ENCODE results near the gene C6orf52. TPM values are rescaled to one million over a fixed set of nuclear protein-coding genes. Genes with fewer than 3 reads are reported as not detected.

The C6orf52 gene
- polyA plus RNA-seq, 1 of the 3 experiments (the other 2 are of a cell fraction): 1.4 TPM

- Histone ChIP-seq H3K4me3 (ENCODE audit: low read depth in 2 of 2, low read length in 1 of 2) (peak overlapping the region; percentile 65 to 71), H2AFZ (ENCODE audit: low read depth) (peak overlapping the region; percentile 57; the same call in 1 of the 2 replicates), H3K9me2 (no peaks in the 10 kb centered on the region), H3K4me2 (peak overlapping the region; percentile 96), H3K27me3 (ENCODE audit: insufficient read depth) (no peaks in the 10 kb centered on the region), H3F3A (replicated peaks; ENCODE audit: insufficient read depth) (peaks cover 4% of the 10 kb centered on the region), H3K9ac (peak overlapping the region; percentile 91), H3K36me3 (replicated peaks in 1 of 2; ENCODE audit: control insufficient read depth in 1 of 2, insufficient read depth in 2 of 2, low read length in 1 of 2) (peaks cover 12 to 21% of the 10 kb centered on the region in 2 experiments), H3K79me2 (ENCODE audit: insufficient read depth) (peaks cover 65% of the 10 kb centered on the region), H3K4me1 (ENCODE audit: control insufficient read depth in 1 of 2, insufficient read depth in 2 of 2, low read depth in 1 of 2, low read length in 1 of 2) (peaks cover 9 to 11% of the 10 kb centered on the region in 2 experiments; a peak in 3 of 4 replicates), H3K9me3 (no peaks in the 10 kb centered on the region), H4K20me1 (ENCODE audit: insufficient read depth) (no peaks in the 10 kb centered on the region), H3K27ac (ENCODE audit: low read depth in 2 of 2, low read length in 1 of 2) (peak overlapping the region; percentile 95 to 97; a peak in 3 of 4 replicates)
- POLR2A ChIA-PET: interaction anchor here (0.6 to 2.3 kb wide), 11 partner anchors 16 to 698 kb away, joined by 3 to 16 read pairs (median 6); partner anchors contain the start of genes TMEM14B and TMEM14C
- no peak for TF ChIP-seq SMC3 (IDR thresholded peaks at IDR 0.05; ENCODE audit: low read depth, low read length)
- no peak for TF ChIP-seq YY1 (IDR thresholded peaks at IDR 0.05; ENCODE audit: low read depth)
- TF ChIP-seq USF1 (IDR thresholded peaks at IDR 0.05; ENCODE audit: borderline replicate concordance, low read depth): no peak
- no peak for TF ChIP-seq RXRA (IDR thresholded peaks at IDR 0.05; ENCODE audit: borderline replicate concordance, low read depth)
- no peak for TF ChIP-seq ELF1 (IDR thresholded peaks at IDR 0.05)
- no peak for TF ChIP-seq PBX3 (IDR thresholded peaks at IDR 0.05)
- TF ChIP-seq ZBTB33 (IDR thresholded peaks at IDR 0.05; ENCODE audit: borderline replicate concordance, low read depth): no peak
- no peak for TF ChIP-seq FOXJ3 (CRISPR knock-in tag; IDR thresholded peaks at IDR 0.05)
- no peak for TF ChIP-seq CHD2 (IDR thresholded peaks at IDR 0.05; ENCODE audit: low read length, partially characterized antibody)
- no peak for TF ChIP-seq EZH2phosphoT487 (IDR thresholded peaks at IDR 0.05; ENCODE audit: borderline replicate concordance, low read depth)
- no peak for TF ChIP-seq GATA2 (CRISPR knock-in tag; IDR thresholded peaks at IDR 0.05)
- no peak for TF ChIP-seq IRF3 (IDR thresholded peaks at IDR 0.05; ENCODE audit: low read depth, low read length)
- CTCF ChIA-PET: interaction anchor here (2.6 kb wide), 1 partner anchor 185 kb away, joined by 12 read pairs; no protein-coding TSS in a partner anchor
- DNase-seq: peak; percentile 33
- WGBS (ENCODE audit: low lambda C conversion rate): under 1% methylated on average over 17 of the region's 17 CpGs
Observed at GRCh38 chr6:10695086-10695657, 756 bp upstream of the C6orf52 start.
